A204.1 (cell line): Measurements from ENCODE around the gene ARGLU1.

Source experiments
- FAIRE-seq: peaks from 2 replicates; lab custom pipeline; 2012; peaks lifted over from hg19 to GRCh38; lab: Jason Lieb, UNC

ARGLU1 gene

GRCh38 chr13:106499113-106499512 lies 68.8 kb downstream of the ARGLU1 start:
- no peak for FAIRE-seq

GRCh38 chr13:106498571-106498970 lies 69.4 kb downstream of the ARGLU1 start:
- no peak for FAIRE-seq

- FAIRE-seq: no peak
Observed at GRCh38 chr13:106498158-106498557, 69.8 kb downstream of the ARGLU1 start.

- no peak for FAIRE-seq
Observed at GRCh38 chr13:106497079-106497478, 70.9 kb downstream of the ARGLU1 start.

GRCh38 chr13:106496072-106496997 lies 71.6 kb downstream of the ARGLU1 start:
- FAIRE-seq: no peak

- no peak for FAIRE-seq
Observed at GRCh38 chr13:106494936-106495335, 73.0 kb downstream of the ARGLU1 start.

- FAIRE-seq: no peak
Observed at GRCh38 chr13:106494506-106494905, 73.4 kb downstream of the ARGLU1 start.

- no peak for FAIRE-seq
Observed at GRCh38 chr13:106493533-106494220, 74.3 kb downstream of the ARGLU1 start.

- FAIRE-seq: no peak
Observed at GRCh38 chr13:106492588-106493475, 75.1 kb downstream of the ARGLU1 start.

GRCh38 chr13:106491928-106492587 lies 75.9 kb downstream of the ARGLU1 start:
- FAIRE-seq: no peak
